GM18873 (cell line): ENCODE data around the gene RPS14.
A peak's percentile ranks its signal among the peaks of the same experiment; 100 is the strongest.
"Not testable (repeated sequence)": the region's sequence is repeated elsewhere in the genome, so short reads cannot be mapped to it uniquely, and the experiment has no call there.

ENCODE experiments used
- ATAC-seq: cut with Tn5 transposase; IDR thresholded peaks from one replicate; pipeline ENCODE4 v1.9.1; 2021; ENCODE audit warnings: mild to moderate bottlenecking, moderate library complexity, moderate number of reproducible peaks; ENCODE audit not compliant: unreplicated experiment, low FRiP score

RPS14 gene

DNA sequence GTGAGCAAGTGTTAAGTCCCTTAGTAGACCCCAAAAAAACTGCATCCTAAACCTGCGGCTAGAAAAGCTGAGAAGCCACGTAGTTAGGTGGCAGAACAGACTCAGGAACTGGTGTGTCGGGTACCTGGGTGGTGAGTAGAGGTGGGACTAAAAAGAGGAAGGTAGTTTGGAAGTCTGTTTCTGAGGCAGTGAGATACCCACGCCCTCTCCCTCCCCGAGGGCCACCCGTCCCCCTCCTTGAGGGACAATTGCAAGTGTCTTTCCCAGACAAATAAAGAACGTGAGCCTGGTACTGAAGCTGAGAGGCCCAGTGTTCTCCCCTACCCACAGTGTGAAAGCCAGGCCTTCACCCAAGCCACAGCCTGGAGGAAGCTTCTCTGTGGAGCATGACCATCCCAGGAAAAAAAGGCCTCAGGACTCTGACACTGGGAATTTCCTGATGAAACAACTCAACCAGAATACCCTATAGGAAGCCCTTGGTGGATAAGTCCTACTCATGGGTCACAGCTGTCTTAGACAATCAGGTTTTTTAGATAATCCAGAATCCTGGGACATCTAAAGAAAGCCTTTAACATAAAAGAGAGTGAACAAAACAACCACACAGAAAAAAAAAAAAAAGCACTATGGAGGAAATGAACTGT lies 29.8 kb downstream of the RPS14 start:
- no peak for ATAC-seq

GRCh38 chr5:150413902-150414790 lies 35.4 kb downstream of the RPS14 start:
- ATAC-seq, result not testable (repeated sequence)

DNA sequence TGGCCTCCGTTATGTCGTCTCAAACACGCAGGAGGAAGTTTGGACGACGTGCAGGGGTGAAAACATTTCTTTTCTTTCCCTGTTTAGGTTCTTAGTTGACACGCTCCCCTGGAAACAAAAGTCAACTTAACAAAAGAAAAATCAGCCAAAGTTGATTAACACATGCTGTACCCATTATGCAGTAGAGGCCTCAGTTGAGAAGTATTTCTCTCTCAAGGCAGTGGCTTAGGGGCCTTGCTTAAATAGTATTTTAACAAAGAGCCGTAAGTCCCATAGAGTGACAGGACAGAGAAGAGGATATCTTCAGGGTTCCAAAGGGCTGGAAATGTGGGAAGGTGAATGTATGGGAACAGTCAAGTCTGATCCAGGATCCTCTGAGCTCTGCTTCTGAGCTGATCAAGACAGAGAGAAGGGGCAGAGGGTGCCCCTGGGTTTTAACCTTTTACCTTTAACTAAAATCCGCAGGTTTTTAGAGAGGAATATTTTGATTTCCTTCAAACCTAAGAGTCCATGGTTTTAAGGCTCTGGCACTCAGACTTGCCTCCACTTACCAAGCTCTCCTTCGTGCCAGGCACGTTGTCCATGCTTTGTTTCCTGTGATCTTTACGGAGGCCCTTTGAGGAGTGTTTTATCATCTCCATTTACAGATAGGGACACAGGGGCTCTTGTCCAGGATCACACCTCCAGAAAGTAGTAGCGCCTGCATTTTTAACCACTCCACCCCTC lies 36.2 kb downstream of the RPS14 start:
- no peak for ATAC-seq

DNA sequence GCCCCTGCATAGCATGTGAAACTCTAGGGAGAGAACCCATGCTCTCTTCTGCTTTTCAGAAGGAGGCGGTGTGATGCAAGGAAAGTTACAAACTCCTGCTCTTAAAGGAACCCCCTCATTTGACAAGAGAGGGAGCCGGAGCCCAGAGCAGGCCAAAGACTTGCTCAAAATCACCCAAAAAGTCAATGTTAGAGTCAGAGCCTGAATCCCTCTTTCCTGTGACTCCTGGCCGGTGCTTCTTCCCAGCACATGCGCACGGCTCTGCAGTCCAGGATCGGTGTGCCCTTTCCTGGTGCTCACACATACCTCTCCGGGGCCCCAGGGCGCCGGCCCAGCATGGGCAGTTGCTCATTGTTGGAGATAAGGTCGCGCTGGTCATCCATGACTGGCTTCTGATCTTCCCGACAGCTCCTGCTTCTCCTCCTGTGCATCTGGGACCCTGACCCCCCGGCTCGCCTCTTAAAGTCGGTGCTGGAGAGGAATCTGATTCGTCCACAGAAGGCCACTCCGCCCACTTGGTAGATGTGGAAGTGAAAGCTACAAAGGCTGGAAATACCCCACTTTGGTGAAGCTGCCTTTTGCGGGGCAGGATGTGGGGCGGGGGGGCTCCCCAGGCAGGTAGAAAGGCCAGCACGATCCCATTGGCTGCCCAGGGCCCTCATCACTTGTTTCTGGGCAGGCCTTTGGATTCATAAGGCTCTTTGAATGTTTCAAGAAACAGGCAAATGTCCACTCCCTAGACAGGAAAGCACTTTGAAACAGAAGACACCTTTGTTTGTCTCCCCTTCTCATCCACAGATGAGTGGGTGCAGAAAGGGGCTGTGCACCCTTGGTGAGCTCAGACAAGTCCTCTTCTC lies 37.0 kb downstream of the RPS14 start, which contains the start of gene CD74:
Gene CD74 (minus strand): TSS at position 592 of the 857 bp plus-strand sequence. CDS start 161 bp downstream, at position 431.
- peak; percentile 69 for ATAC-seq

DNA sequence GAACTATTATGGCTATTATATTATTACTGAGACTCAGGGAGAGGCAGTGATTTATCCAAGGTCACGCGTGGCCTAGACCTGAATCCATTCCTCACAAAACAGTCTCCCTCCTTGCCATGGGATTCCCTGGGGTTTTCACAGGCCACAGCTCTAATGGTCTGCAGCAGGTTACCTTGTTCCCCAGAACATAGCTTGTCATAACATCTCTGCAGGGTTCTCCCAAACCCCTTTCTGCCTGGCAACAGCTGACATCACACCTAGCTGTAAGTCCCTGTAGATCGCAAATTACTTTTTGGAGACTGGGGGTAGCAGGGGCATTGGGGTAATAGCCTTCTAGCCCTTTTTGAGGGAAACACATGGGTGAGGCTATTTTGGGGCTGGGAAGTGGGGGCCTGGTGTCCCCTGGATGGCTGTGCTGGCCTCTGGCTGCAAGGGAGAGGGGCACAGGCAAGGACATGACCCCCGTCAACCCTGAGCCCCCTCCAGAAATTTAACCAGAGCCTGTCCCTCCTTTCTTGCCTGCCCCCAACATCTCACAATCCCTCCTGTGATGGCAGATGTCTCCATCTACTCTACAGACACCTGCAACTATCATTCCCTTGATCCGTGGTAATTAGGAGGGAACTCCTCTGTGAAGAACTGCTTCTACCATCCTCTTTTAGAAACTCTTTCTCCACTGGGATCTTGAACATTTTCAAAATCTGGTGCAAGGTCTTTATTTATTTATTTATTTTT lies 38.1 kb downstream of the RPS14 start:
- ATAC-seq, result no peak

DNA sequence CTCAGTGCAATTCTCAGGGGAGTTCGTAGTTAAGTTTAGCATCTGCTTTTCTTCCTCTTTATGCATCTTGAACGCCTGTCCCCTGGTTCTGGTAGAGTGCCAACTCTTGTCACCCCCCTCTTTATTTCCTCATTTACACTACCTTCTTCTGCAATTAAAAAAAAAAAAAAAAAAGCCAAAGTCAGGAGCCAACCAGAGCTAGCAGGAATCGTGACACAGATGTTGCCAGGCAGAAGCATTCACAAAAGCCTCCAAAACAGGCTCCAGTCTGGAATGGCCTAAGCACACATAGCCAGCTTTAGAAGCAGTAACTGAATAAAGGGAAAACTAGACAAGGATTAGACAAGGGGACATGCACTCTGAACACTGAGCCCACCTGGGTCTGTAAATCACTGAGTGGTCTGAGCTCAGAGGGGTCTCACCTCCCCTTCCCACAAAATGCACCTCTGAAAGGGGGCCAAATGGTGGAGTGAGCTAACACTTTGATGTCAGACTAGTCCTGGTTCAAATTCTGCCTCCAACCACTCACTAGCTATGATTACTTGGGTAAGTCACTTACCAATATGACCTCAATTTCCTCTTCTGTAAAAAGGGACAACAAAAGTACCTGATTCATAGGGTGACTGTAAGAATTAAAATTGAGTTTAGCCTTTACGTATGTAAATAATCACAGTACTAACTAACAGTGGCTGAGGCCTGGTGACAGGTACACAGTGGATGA lies 38.9 kb downstream of the RPS14 start:
- ATAC-seq, result no peak

DNA sequence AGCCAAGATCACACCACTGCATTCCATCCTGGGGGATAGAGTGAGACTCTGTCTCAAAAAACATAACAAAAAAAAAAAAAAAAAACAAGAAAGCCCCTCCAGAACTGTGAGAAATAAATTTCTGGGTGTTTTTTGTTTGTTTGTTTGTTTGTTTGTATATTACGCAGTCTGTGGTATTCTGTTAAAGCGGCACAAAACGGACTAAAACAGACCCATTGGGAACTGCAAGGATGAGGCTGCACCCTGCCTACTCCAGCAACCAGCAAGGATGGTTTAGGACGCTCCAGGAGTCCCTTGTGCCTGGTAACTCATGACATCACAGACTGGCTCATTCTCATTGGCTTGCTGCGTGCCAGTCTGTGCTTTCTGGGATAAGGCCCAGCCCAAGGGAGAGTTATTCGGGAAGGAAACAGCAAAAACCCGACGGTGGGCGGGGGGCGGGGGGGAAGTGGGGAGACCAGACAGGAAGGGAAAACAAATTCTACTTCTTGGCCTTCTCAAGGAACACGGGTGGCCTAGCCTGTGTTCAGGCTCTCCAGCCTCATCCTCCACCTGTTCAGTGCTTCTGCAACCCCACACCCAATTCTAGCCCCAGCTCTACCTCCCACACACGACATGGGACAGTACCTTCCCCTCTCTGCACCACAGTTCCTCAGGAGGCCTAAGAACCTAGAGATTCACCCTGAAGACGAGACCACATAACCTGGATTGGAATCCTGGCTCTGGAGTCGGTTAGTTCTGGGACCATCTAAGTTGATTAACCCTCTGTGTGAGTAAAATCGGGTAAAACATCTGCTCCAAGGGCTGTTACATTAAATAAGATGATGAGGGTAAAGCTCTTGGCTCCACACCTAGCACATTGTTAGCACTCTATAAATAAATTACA lies 39.7 kb downstream of the RPS14 start:
- peak; percentile 32 for ATAC-seq

DNA sequence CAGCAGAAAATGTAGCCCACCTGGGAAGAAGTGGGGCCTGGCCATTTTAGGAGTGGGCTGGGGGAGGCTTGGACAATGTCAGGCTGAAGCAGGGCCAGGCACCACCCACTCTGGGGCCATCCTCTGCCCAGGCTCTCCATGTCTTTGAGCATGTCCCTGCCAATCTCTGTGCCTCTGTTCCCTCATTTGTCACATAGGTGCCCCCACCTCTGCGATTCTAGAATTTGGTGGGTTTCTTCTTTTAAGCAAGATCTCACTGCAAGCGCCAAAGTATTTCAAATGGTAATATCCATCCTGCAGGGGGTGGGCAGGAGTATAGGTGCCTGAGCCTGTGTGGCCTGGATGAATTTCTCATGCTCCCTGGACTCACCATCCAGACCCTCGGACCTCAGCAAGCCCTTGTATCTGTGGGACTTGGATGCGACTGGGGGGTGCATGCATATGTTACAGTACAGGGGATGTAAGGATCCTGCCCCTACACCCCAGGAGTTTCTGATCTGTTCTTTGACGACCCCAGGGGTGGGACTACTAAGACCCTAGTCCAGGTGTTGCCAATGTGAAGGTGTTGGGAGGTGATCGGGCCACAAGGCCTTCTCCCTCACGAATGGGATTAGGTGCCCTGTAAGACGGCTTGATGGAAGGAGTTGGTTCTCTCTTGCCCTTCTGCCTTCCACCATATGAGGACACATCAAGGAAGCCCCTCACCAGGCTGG lies 41.2 kb downstream of the RPS14 start:
- no peak for ATAC-seq

GRCh38 chr5:150407096-150407720 lies 42.3 kb downstream of the RPS14 start:
- no peak for ATAC-seq

DNA sequence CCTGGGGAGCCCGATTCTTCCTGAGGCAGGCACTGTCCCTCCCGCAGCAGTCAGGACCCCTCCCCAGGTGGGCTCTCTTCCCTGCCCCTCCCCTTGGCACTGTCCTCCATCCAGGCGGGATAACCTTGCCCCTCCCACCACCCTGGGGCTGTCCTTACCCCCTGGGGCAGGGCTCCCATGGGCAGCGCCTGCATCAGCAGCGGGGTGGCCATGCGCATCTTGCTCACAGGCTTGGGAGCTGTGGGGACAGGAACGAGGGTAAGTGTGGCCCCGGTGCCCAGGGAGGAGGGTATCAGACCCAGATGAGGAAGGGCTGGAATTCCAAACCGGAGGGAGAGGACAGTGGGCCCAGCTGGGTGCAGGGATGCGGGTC lies 42.8 kb downstream of the RPS14 start:
- no peak for ATAC-seq

DNA sequence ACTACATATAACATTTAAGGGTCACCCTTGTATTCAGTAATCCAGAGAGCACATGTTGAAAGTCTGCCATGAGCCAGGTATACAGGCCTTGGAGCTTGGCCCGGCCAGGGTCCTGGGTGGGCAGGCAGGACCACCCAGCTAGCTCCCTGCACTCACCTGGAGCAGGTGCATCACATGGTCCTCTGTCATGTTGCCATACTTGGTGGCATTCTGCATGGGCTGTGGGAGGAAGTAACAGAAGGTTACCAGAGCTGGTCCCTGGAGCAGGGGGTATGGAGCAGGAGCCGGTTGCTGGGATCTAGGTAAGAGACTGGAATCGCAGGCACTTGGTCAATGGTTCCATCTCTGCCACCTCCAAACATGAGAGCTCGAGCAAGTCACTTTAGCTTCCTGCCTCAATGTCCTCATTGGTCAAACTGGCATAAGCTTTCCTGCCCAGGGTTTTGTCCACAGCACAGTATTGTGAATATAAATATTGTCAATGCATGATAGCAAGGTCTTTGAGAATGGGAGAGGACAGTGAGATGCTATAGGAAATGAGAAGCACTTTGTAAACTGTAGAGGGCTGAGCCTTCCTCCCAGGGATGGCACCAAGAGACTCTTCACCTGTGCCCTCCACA lies 43.3 kb downstream of the RPS14 start:
- no peak for ATAC-seq

DNA sequence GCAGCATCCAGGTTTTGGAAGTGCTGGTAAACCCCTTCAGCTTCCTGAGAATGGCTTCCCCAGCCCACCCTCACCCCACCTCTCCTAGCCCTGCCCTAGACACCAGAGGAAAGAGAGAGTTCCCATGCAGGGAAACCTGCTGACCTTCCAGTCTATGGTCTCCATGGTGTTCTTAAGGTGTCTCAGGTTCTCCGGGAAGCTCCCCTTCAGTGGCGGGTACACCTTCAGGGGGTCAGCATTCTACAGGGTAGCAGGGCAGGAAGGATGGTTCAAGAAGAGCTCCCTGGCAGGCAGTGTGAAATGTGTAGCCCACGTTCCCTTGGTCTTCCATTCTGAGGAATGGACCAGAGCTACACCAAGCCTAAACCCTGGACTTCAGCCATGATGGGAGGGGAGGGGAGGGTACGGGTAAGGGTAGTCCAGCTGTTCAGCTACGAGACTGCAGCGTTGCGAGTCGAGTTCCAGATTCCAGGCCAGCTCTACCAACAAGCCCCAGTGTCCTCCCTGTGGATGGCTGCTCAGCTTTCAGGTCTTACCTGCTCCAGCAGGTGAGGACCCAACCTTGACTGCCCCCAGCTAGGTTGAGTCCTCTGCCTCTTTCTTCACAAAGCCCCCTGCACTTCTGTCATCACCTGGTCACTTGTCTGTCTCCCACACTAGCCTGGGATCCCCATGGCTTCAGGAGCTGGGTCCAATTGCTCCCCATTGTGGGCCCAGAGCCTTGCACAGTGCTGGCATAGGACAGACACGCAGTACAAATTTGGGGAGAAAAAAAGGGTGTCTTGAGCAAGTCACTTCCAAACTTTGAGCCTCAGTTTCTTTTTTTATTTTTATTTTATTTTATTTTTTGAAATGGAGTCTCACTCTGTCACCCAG lies 44.4 kb downstream of the RPS14 start:
- no peak for ATAC-seq

- ATAC-seq, result no peak
Measured at GRCh38 chr5:150404535-150404934, 45.0 kb downstream of the RPS14 start.

GRCh38 chr5:150404121-150404520 lies 45.4 kb downstream of the RPS14 start:
- no peak for ATAC-seq

- ATAC-seq, result no peak
Measured at GRCh38 chr5:150402901-150403342, 46.6 kb downstream of the RPS14 start.
